Breast epithelium (tissue), 3 donors: ENCODE results near the gene ELK4.

Source experiments
- POLR2A ChIP-seq: fragments of 450-650 bp; IDR thresholded peaks from one replicate; pipeline ENCODE4 v1.6.1; 2016; ENCODE audit warnings: antibody characterized with exemption, mild to moderate bottlenecking, moderate library complexity
- POLR2AphosphoS5 ChIP-seq, 3 donors: sonication (generic); formaldehyde crosslinking; IDR thresholded peaks; one replicate each; pipeline ENCODE4 v1.6.1; 2017; ENCODE audit warnings: antibody characterized with exemption in 3 of 3
- TF ChIP-seq, protein P1 (sequence below), 3 donors: fragments of 450-650 bp; IDR thresholded peaks; one replicate each; pipeline ENCODE4 v1.5.1; 2016 to 2017; ENCODE audit warnings: antibody characterized with exemption in 3 of 3, mild to moderate bottlenecking in 3 of 3, moderate library complexity in 3 of 3

GRCh38 chr1:205672395-205672889 lies 40.6 kb upstream of the ELK4 start:
- TF ChIP-seq, protein P1, sequence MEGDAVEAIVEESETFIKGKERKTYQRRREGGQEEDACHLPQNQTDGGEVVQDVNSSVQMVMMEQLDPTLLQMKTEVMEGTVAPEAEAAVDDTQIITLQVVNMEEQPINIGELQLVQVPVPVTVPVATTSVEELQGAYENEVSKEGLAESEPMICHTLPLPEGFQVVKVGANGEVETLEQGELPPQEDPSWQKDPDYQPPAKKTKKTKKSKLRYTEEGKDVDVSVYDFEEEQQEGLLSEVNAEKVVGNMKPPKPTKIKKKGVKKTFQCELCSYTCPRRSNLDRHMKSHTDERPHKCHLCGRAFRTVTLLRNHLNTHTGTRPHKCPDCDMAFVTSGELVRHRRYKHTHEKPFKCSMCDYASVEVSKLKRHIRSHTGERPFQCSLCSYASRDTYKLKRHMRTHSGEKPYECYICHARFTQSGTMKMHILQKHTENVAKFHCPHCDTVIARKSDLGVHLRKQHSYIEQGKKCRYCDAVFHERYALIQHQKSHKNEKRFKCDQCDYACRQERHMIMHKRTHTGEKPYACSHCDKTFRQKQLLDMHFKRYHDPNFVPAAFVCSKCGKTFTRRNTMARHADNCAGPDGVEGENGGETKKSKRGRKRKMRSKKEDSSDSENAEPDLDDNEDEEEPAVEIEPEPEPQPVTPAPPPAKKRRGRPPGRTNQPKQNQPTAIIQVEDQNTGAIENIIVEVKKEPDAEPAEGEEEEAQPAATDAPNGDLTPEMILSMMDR (IDR thresholded peaks at IDR 0.05) = no peak
- TF ChIP-seq POLR2A (no peak), POLR2AphosphoS5 (IDR thresholded peaks at IDR 0.05) (no peak)
